PC-9 (cell line): ENCODE measurements around the gene KXD1. TPM values are rescaled to one million over a fixed set of nuclear protein-coding genes. Genes with fewer than 3 reads are reported as not detected.

Source experiments
- BruUV-seq: library from RNA; stranded (reverse); fragments of 400-500 nt; replicated peaks from 2 replicates; lab custom pipeline; 2021; lab: Mats Ljungman, UMichigan
- CTCF ChIA-PET: fragments of 300-600 bp; sonication (Branson Sonifier 250); formaldehyde crosslinking; loops from one replicate; lab custom pipeline; 2022; ENCODE audit warnings: antibody characterized with exemption; lab: Charles Lee
- POLR2A ChIA-PET: fragments of 300-600 bp; sonication (Branson Sonifier 250); formaldehyde crosslinking; loops from one replicate; lab custom pipeline; 2022; ENCODE audit warnings: antibody characterized with exemption; ENCODE audit not compliant: unreplicated experiment; lab: Charles Lee
- DNase-seq, 2 experiments: peaks; one replicate each; pipeline versions ENCODE4 v3.0.0 to v3.0.0-alpha.2; 2015 to 2022; ENCODE audit warnings: mixed read lengths in 1 of 2
- H2AFZ ChIP-seq: fragments of 200-600 bp; sonication (generic); 2 replicates; pipeline ENCODE4 v1.8.1; 2017; ENCODE audit warnings: antibody characterized with exemption
- H3F3A ChIP-seq: fragments of 200-600 bp; sonication (generic); 2 replicates; pipeline ENCODE4 v1.8.1; 2017; ENCODE audit warnings: antibody characterized with exemption, mild to moderate bottlenecking, low read depth; ENCODE audit not compliant: insufficient read depth
- H3K27ac ChIP-seq: fragments of 200-600 bp; sonication (generic); 2 replicates; pipeline ENCODE4 v1.6.1; 2016; ENCODE audit warnings: mixed run types
- H3K27me3 ChIP-seq: fragments of 200-600 bp; sonication (generic); 2 replicates; pipeline ENCODE4 v1.6.1; 2016; ENCODE audit warnings: low read depth, mixed run types; ENCODE audit not compliant: insufficient read depth
- H3K36me3 ChIP-seq: fragments of 200-600 bp; sonication (generic); 2 replicates; pipeline ENCODE4 v1.6.1; 2016; ENCODE audit warnings: low read depth, mixed run types
- H3K4me1 ChIP-seq: fragments of 200-600 bp; sonication (generic); replicated peaks from 2 replicates; pipeline ENCODE4 v1.6.1; 2016; ENCODE audit warnings: mixed run types; ENCODE audit not compliant: insufficient read depth
- H3K4me2 ChIP-seq: fragments of 200-600 bp; sonication (generic); 2 replicates; pipeline ENCODE4 v1.6.1; 2017; ENCODE audit warnings: mixed run types
- H3K4me3 ChIP-seq: fragments of 200-600 bp; sonication (generic); 2 replicates; pipeline ENCODE4 v1.6.1; 2016; ENCODE audit warnings: mixed run types
- H3K79me2 ChIP-seq: fragments of 200-600 bp; sonication (generic); 2 replicates; pipeline ENCODE4 v1.6.1; 2017; ENCODE audit warnings: low read depth, mixed run types
- H3K9me2 ChIP-seq: fragments of 200-600 bp; sonication (generic); 2 replicates; pipeline ENCODE4 v1.8.1; 2017; ENCODE audit warnings: mild to moderate bottlenecking; ENCODE audit not compliant: insufficient read depth
- H3K9me3 ChIP-seq: fragments of 200-600 bp; sonication (generic); 2 replicates; pipeline ENCODE4 v1.8.1; 2016; ENCODE audit warnings: low read depth; ENCODE audit not compliant: insufficient read depth
- H4K20me1 ChIP-seq: fragments of 200-600 bp; sonication (generic); 2 replicates; pipeline ENCODE4 v1.8.1; 2017; ENCODE audit not compliant: insufficient read depth
- EZH2 ChIP-seq: fragments of 200-600 bp; sonication (generic); IDR thresholded peaks from 2 replicates; pipeline ENCODE4 v1.8.0; 2017; ENCODE audit warnings: antibody characterized with exemption, low read depth
- intact Hi-C: fragments of 100-400 bp; cut with micrococcal nuclease; formaldehyde crosslinking; loops from one replicate; pipeline ENCODE4 v1.10.0; 2022; ENCODE audit not compliant: unreplicated experiment
- total RNA-seq: library from RNA; stranded (reverse); gene quantifications from 2 replicates; pipeline ENCODE4 v1.2.3, GENCODE V29; 2021
- TF ChIP-seq, protein P1 (sequence below): fragments of 200-600 bp; sonication (generic); conservative IDR thresholded peaks from 2 replicates; pipeline ENCODE4 v1.6.1; 2017; ENCODE audit warnings: mixed run types, antibody characterized with exemption, mild to moderate bottlenecking, moderate library complexity

Gene KXD1
- total RNA-seq, 1 experiment from 2014 or later = 101 TPM

DNA sequence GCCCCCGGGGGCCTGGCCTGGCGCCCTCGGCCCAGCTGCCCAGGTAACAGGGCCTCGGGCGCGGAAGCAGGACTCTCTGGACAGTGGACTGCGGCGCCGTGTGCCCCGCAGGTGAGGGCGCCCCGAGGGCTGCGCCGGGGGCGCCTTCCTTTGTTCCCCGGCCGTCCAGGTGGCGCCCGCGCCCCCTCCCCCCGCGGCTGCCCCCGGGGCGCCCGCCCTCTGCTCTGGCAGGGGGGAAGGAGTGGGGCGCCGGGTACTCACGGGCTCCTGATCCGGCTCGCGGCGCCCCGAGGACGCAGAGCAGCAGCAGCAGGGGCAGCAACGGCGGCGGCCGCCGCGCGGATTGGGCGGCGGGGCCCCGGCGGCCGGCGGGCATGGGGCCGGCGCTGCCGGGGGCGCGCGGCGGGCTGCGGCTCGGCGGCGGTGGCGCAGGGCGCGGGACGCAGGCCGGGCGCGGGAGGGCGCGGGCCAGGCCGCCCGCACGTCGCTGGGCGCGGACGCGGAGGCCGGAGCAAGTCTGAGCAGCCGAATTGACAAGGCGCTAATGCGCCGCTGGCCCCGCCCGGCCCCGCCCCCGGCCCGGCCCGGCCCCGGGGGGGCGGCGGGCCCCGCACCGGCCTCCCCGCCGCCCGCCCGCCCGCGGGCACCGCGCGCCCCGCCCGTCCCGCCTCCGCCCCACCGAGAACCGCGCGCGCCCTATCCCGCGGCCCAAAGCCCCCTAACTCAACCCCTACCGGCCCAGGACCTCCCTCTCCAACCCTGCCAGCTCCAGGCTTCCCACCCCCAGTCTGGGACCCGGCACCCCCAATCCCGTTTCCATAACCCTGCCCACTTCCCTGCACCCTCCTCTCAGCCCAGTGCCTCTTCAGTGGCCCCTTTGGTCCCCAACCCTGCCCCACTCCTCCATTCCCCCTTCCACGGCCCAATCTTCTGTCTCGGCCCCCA is 48.9 kb downstream of the KXD1 start, which contains the start of gene CRLF1:
CRLF1 (minus strand) TSS at position 519 of the 945 bp plus-strand sequence; CDS start at position 376, 143 bp downstream.
- H3K27me3 ChIP-seq = peaks cover 61% of the 10 kb centered on the region
- peak within 1 kb of the TSS; percentile 53; the same call in 1 of the 2 replicates for H3K4me3 ChIP-seq
- no peaks in the 10 kb centered on the region for H3K9me2 ChIP-seq
- peaks cover 26% of the 10 kb centered on the region for H3K4me1 ChIP-seq
- H3K27ac ChIP-seq = no peak within 1 kb of the TSS
- DNase-seq = no peak
- no peaks in the 10 kb centered on the region for H3K9me3 ChIP-seq
- H3K79me2 ChIP-seq = no peaks in the 10 kb centered on the region
- H2AFZ ChIP-seq = 0 out of 2 replicates have a peak within 1 kb of the TSS, but pooled peaks have one; percentile 46
- no peaks in the 10 kb centered on the region for H3K36me3 ChIP-seq
- intact Hi-C loops = loop anchor here (10.0 kb wide), 1 partner anchor 158 kb away; no protein-coding TSS in a partner anchor
- TF ChIP-seq, protein P1, sequence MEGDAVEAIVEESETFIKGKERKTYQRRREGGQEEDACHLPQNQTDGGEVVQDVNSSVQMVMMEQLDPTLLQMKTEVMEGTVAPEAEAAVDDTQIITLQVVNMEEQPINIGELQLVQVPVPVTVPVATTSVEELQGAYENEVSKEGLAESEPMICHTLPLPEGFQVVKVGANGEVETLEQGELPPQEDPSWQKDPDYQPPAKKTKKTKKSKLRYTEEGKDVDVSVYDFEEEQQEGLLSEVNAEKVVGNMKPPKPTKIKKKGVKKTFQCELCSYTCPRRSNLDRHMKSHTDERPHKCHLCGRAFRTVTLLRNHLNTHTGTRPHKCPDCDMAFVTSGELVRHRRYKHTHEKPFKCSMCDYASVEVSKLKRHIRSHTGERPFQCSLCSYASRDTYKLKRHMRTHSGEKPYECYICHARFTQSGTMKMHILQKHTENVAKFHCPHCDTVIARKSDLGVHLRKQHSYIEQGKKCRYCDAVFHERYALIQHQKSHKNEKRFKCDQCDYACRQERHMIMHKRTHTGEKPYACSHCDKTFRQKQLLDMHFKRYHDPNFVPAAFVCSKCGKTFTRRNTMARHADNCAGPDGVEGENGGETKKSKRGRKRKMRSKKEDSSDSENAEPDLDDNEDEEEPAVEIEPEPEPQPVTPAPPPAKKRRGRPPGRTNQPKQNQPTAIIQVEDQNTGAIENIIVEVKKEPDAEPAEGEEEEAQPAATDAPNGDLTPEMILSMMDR = no peak
- TF ChIP-seq EZH2 = peak; percentile 89; the same call in 1 of the 2 replicates
- no TSS peak for BruUV-seq
- peak within 1 kb of the TSS; percentile 86 for H3K4me2 ChIP-seq
- ChIA-PET CTCF (no interaction called here), POLR2A (interaction anchor here (0.5 kb wide), 1 partner anchor 127 kb away, joined by 19 read pairs; no protein-coding TSS in a partner anchor)
- H3F3A ChIP-seq = peaks cover 53% of the 10 kb centered on the region; the same call in 1 of the 2 replicates
- H4K20me1 ChIP-seq = no peaks in the 10 kb centered on the region

DNA sequence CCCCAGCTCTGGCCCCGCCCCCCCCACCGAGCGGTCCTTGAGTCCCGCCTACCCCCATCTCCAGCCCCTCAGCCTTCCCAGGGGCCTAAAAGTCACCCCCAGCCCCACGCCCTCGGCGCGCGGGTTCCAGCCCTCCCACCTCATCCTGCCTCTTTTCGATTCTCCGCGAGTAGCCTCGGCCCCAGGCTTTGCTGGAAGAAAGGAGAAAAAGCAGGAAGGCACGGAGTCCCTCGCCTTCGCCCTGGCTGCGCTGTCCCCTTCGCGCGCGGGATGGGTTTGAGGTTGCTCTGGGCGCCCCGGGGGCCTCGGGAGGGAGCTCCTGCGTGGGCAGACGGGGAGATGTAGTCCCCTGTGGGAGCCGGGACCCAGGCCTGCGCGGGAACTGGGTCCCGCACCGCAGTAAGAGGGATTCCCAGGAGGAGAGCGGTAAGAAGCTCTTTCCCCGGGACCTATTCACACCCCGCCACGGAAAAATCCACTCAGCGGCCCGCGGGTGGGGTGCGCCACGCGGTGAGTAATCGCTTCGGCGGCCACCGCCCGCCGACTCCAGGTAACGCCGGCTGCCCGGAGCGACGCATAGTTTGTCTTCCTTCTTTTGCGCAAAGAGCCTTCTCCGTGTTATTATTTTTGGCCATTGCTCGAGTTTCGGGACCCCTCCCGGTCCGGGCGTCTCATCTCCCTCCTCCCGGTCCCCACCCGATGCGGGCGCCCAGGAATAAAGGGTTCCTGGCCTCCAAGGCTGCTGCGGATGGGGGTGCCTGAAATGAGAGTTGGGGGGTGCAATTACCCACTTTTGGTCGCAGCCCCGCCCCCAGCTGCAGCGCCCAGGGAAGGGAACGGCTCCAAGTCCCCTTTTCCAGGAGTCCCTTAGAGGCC is 49.8 kb downstream of the KXD1 start:
- no peaks in the 10 kb centered on the region for H3K79me2 ChIP-seq
- no peaks in the 10 kb centered on the region for H4K20me1 ChIP-seq
- no peaks in the 10 kb centered on the region for H3K9me3 ChIP-seq
- no peaks in the 10 kb centered on the region for H3K9me2 ChIP-seq
- H2AFZ ChIP-seq = 0 out of 2 replicates have a peak overlapping the region, but pooled peaks have one; percentile 46
- intact Hi-C loops = loop anchor here (10.0 kb wide), 1 partner anchor 157 kb away; no protein-coding TSS in a partner anchor
- TF ChIP-seq, protein P1 = no peak
- peak; percentile 84 for TF ChIP-seq EZH2
- ChIA-PET POLR2A (interaction anchor here (0.6 kb wide), 1 partner anchor 18 kb away, joined by 5 read pairs; no protein-coding TSS in a partner anchor), CTCF (no interaction called here)
- peaks cover 70% of the 10 kb centered on the region for H3K27me3 ChIP-seq
- no TSS peak for BruUV-seq
- DNase-seq = no peak
- H3K27ac ChIP-seq = no peak overlapping the region
- peak overlapping the region; percentile 53; the same call in 1 of the 2 replicates for H3K4me3 ChIP-seq
- no peaks in the 10 kb centered on the region for H3K36me3 ChIP-seq
- H3K4me2 ChIP-seq = peak overlapping the region; percentile 86
- peaks cover 26% of the 10 kb centered on the region for H3K4me1 ChIP-seq
- H3F3A ChIP-seq = peaks cover 49% of the 10 kb centered on the region; the same call in 1 of the 2 replicates
